Measurements from ENCODE around the gene BET1L. TPM values are rescaled to one million over a fixed set of nuclear protein-coding genes. Genes with fewer than 3 reads are reported as not detected.

The BET1L gene
- total RNA-seq, 1 experiment from 2014 or later = 89.0 TPM

Other genes starting within 250 kb of the BET1L start
- gene SCGB1C1, start 14.3 kb downstream of the BET1L start, total RNA-seq (2021; ENCODE audit: unreplicated experiment) = not detected
- 264 TPM for gene RIC8A, start 309 bp upstream of the BET1L start, total RNA-seq (2021; ENCODE audit: unreplicated experiment)
- 37.5 TPM for gene SIRT3, start 28.9 kb upstream of the BET1L start, total RNA-seq (2021; ENCODE audit: unreplicated experiment)
- gene PSMD13, start 29.6 kb upstream of the BET1L start, total RNA-seq (2021; ENCODE audit: unreplicated experiment) = 271 TPM
- 0.59 TPM for gene NLRP6, start 71.0 kb upstream of the BET1L start, total RNA-seq (2021; ENCODE audit: unreplicated experiment)
- 115 TPM for gene PGGHG, start 81.7 kb upstream of the BET1L start, total RNA-seq (2021; ENCODE audit: unreplicated experiment)
- gene IFITM5, start 92.1 kb upstream of the BET1L start, total RNA-seq (2021; ENCODE audit: unreplicated experiment) = not detected
- 183 TPM for gene IFITM2, start 100.4 kb upstream of the BET1L start, total RNA-seq (2021; ENCODE audit: unreplicated experiment)
- gene IFITM1, start 106.6 kb upstream of the BET1L start, total RNA-seq (2021; ENCODE audit: unreplicated experiment) = 66.3 TPM
- 614 TPM for gene IFITM3, start 113.5 kb upstream of the BET1L start, total RNA-seq (2021; ENCODE audit: unreplicated experiment)
- gene B4GALNT4, start 162.1 kb upstream of the BET1L start, total RNA-seq (2021; ENCODE audit: unreplicated experiment) = 122 TPM
- 36.8 TPM for gene PKP3, start 186.8 kb upstream of the BET1L start, total RNA-seq (2021; ENCODE audit: unreplicated experiment)
- 183 TPM for gene SIGIRR, start 207.6 kb upstream of the BET1L start, total RNA-seq (2021; ENCODE audit: unreplicated experiment)
- gene ANO9, start 234.6 kb upstream of the BET1L start, total RNA-seq (2021; ENCODE audit: unreplicated experiment) = 61.4 TPM
- 103 TPM for gene PTDSS2, start 242.9 kb upstream of the BET1L start, total RNA-seq (2021; ENCODE audit: unreplicated experiment)

All from Panc1 (cell line).